Fibroblast of lung (primary cell): ENCODE data around the gene OR2AG2. TPM values are rescaled to one million over a fixed set of nuclear protein-coding genes. Genes with fewer than 3 reads are reported as not detected.

Experiments
- DNase-seq, 2 donors: peaks; one replicate each; pipeline versions ENCODE4 v3.0.0 to v3.0.0-alpha.2; 2010; ENCODE audit warnings: low read depth in 2 of 2
- H2AFZ ChIP-seq: 2 replicates; pipeline ENCODE4 v1.5.1; 2012; ENCODE audit warnings: low read length, control low read depth, inconsistent platforms
- H3K27ac ChIP-seq: 2 replicates; pipeline ENCODE4 v1.5.1; 2011; ENCODE audit warnings: low read length, control low read depth; ENCODE audit not compliant: insufficient read depth
- H3K27me3 ChIP-seq: 2 replicates; pipeline ENCODE4 v1.5.1; 2011; ENCODE audit warnings: mild to moderate bottlenecking, low read length; ENCODE audit not compliant: control insufficient read depth, insufficient read depth
- H3K36me3 ChIP-seq: 2 replicates; pipeline ENCODE4 v1.5.1; 2011; ENCODE audit warnings: low read length; ENCODE audit not compliant: control insufficient read depth, insufficient read depth
- H3K4me1 ChIP-seq: 2 replicates; pipeline ENCODE4 v1.5.1; 2011; ENCODE audit warnings: low read length; ENCODE audit not compliant: control insufficient read depth, insufficient read depth; ENCODE audit errors: extremely low read depth
- H3K4me2 ChIP-seq: 2 replicates; pipeline ENCODE4 v1.5.1; 2011; ENCODE audit warnings: low read length, control low read depth; ENCODE audit not compliant: insufficient read depth; ENCODE audit errors: extremely low read depth
- H3K4me3 ChIP-seq, 4 experiments: fragments of 200-600 bp in 1 of 4; sonication (generic) in 1 of 4; replicated peaks in 1 of 4; 2 replicates each; pipeline ENCODE4 v1.5.1; 2011 to 2016; ENCODE audit warnings: low read length in 4 of 4, low read depth in 3 of 4, mild to moderate bottlenecking in 3 of 4, control low read depth in 2 of 4, inconsistent platforms in 1 of 4, mixed read lengths in 1 of 4; ENCODE audit not compliant: insufficient read depth in 1 of 4; ENCODE audit errors: control extremely low read depth in 1 of 4
- H3K79me2 ChIP-seq: 2 replicates; pipeline ENCODE4 v1.5.1; 2012; ENCODE audit warnings: mild to moderate bottlenecking, low read length, inconsistent platforms; ENCODE audit not compliant: control insufficient read depth, insufficient read depth
- H3K9ac ChIP-seq: 2 replicates; pipeline ENCODE4 v1.5.1; 2011; ENCODE audit warnings: mild to moderate bottlenecking, low read length, control low read depth; ENCODE audit not compliant: insufficient read depth
- H3K9me3 ChIP-seq: 2 replicates; pipeline ENCODE4 v1.5.1; 2012; ENCODE audit warnings: low read depth, low read length; ENCODE audit not compliant: control insufficient read depth, insufficient read depth
- H4K20me1 ChIP-seq: 2 replicates; pipeline ENCODE4 v1.5.1; 2011; ENCODE audit warnings: low read length; ENCODE audit not compliant: control insufficient read depth, insufficient read depth; ENCODE audit errors: extremely low read depth
- CTCF ChIP-seq, 2 donors: IDR thresholded peaks in 1 of 2; conservative IDR thresholded peaks in 1 of 2; 1 replicate in 1 of 2; 2 replicates in 1 of 2; pipeline ENCODE4 v1.5.1; 2011 to 2012; ENCODE audit warnings: low read length in 2 of 2, control low read depth in 1 of 2, inconsistent platforms in 1 of 2, low read depth in 1 of 2, mild to moderate bottlenecking in 1 of 2
- EZH2 ChIP-seq: IDR thresholded peaks from 2 replicates; pipeline ENCODE4 v1.5.1; 2012; ENCODE audit warnings: low read length, control low read depth, mild to moderate bottlenecking; ENCODE audit errors: missing control alignments
- polyA plus RNA-seq, 2 donors: library from polyadenylated mRNA; depleted of rRNA in 1 of 2; stranded (reverse) in 1 of 2; unstranded in 1 of 2; fragments of >200 nt; gene quantifications; 2 replicates each; pipeline ENCODE4 v1.2.1, GENCODE V29; 2011 to 2012; ENCODE audit warnings: missing spikeins in 1 of 2
- total RNA-seq: library from RNA; depleted of rRNA; stranded (reverse); fragments of >200 nt; gene quantifications from 2 replicates; pipeline ENCODE4 v1.2.1, GENCODE V29; 2014

Gene OR2AG2
- total and polyA plus RNA-seq, 2 donors (not counting 1 experiment from before 2014, with no cell fraction given): under 0.01 to 0.03 TPM

GRCh38 chr11:6738590-6738989 is 33.2 kb downstream of the OR2AG2 start:
- Histone ChIP-seq H3K36me3 (no peaks in the 10 kb centered on the region), H4K20me1 (no peaks in the 10 kb centered on the region), H3K4me2 (no peak overlapping the region), H3K27ac (no peak overlapping the region), H3K9ac (no peak overlapping the region), H3K4me1 (no peaks in the 10 kb centered on the region), H3K4me3 (no peak overlapping the region), H3K27me3 (no peaks in the 10 kb centered on the region), H3K9me3 (no peaks in the 10 kb centered on the region), H2AFZ (no peak overlapping the region), H3K79me2 (no peaks in the 10 kb centered on the region)
- no peak for DNase-seq
- TF ChIP-seq CTCF (conservative IDR thresholded peaks at IDR 0.05 in 1 of 2, IDR thresholded peaks at IDR 0.05 in 1 of 2; ENCODE audit: low read depth in 1 of 2, low read length in 2 of 2): no peak
- no peak for TF ChIP-seq EZH2

- Histone ChIP-seq H3K27me3 (no peaks in the 10 kb centered on the region), H4K20me1 (no peaks in the 10 kb centered on the region), H3K4me2 (no peak overlapping the region), H3K36me3 (no peaks in the 10 kb centered on the region), H2AFZ (no peak overlapping the region), H3K9ac (no peak overlapping the region), H3K4me3 (no peak overlapping the region), H3K4me1 (no peaks in the 10 kb centered on the region), H3K79me2 (no peaks in the 10 kb centered on the region), H3K9me3 (no peaks in the 10 kb centered on the region), H3K27ac (no peak overlapping the region)
- no peak for TF ChIP-seq EZH2
- peak; percentile 47 to 68 for TF ChIP-seq CTCF (conservative IDR thresholded peaks at IDR 0.05 in 1 of 2, IDR thresholded peaks at IDR 0.05 in 1 of 2; ENCODE audit: low read depth in 1 of 2, low read length in 2 of 2)
- DNase-seq: peak; percentile 14 to 29
Measured at GRCh38 chr11:6737872-6738466, 33.8 kb downstream of the OR2AG2 start.

GRCh38 chr11:6736495-6737121 is 35.2 kb downstream of the OR2AG2 start:
- Histone ChIP-seq H3K9me3 (no peaks in the 10 kb centered on the region), H3K4me3 (no peak overlapping the region), H2AFZ (no peak overlapping the region), H3K4me2 (no peak overlapping the region), H4K20me1 (no peaks in the 10 kb centered on the region), H3K36me3 (no peaks in the 10 kb centered on the region), H3K27me3 (no peaks in the 10 kb centered on the region), H3K27ac (no peak overlapping the region), H3K79me2 (no peaks in the 10 kb centered on the region), H3K4me1 (no peaks in the 10 kb centered on the region), H3K9ac (no peak overlapping the region)
- DNase-seq: peak in 1 of 2 donors; percentile 23
- TF ChIP-seq EZH2 (no peak), CTCF (conservative IDR thresholded peaks at IDR 0.05 in 1 of 2, IDR thresholded peaks at IDR 0.05 in 1 of 2; ENCODE audit: low read depth in 1 of 2, low read length in 2 of 2) (no peak)
